ENCODE data around the gene FSTL1.

GRCh38 chr3:120437559-120437958 is 13.2 kb downstream of the FSTL1 start:
- TF ChIP-seq CTCF (IDR thresholded peaks at IDR 0.05): no peak
- no peak for TF ChIP-seq POLR2AphosphoS5 (IDR thresholded peaks at IDR 0.05)
